Endodermal cell (in vitro differentiated cells): ENCODE data around the gene KHSRP. TPM values are rescaled to one million over a fixed set of nuclear protein-coding genes. Genes with fewer than 3 reads are reported as not detected.

Source experiments
- DNase-seq: peaks from one replicate; pipeline ENCODE4 v3.0.0-alpha.2; 2017
- H3K27ac ChIP-seq: 2 replicates; pipeline ENCODE4 v1.5.1; 2013; ENCODE audit warnings: mild to moderate bottlenecking, low read depth, low read length, moderate library complexity
- H3K27me3 ChIP-seq: 2 replicates; pipeline ENCODE4 v1.6.1; 2013; ENCODE audit warnings: mild to moderate bottlenecking, low read length, moderate library complexity; ENCODE audit not compliant: insufficient read depth, control insufficient read depth, poor library complexity, severe bottlenecking
- H3K36me3 ChIP-seq: 2 replicates; pipeline ENCODE4 v1.7.0; 2013; ENCODE audit warnings: mild to moderate bottlenecking, low read length, moderate library complexity; ENCODE audit not compliant: control insufficient read depth, insufficient read depth
- H3K4me1 ChIP-seq: one replicate; pipeline ENCODE4 v1.7.0; 2013; ENCODE audit warnings: low read length; ENCODE audit not compliant: control insufficient read depth, insufficient read depth
- H3K4me3 ChIP-seq: 2 replicates; pipeline ENCODE4 v1.5.1; 2013; ENCODE audit warnings: mild to moderate bottlenecking, low read length, moderate library complexity
- H3K9ac ChIP-seq: 2 replicates; pipeline ENCODE4 v1.6.1; 2013; ENCODE audit warnings: mild to moderate bottlenecking, low read length, moderate library complexity; ENCODE audit not compliant: poor library complexity, severe bottlenecking; ENCODE audit errors: extremely low read depth
- H3K9me3 ChIP-seq: 2 replicates; pipeline ENCODE4 v1.6.1; 2013; ENCODE audit warnings: mild to moderate bottlenecking, low read length, moderate library complexity; ENCODE audit not compliant: control insufficient read depth
- H3K27ac Mint-ChIP-seq: 2 replicates; pipeline ENCODE4 v1.8.0; 2020; ENCODE audit warnings: mixed read lengths
- H3K27me3 Mint-ChIP-seq: 2 replicates; pipeline ENCODE4 v1.8.0; 2021; ENCODE audit warnings: mild to moderate bottlenecking, mixed read lengths; ENCODE audit not compliant: insufficient read depth
- H3K36me3 Mint-ChIP-seq: 2 replicates; pipeline ENCODE4 v1.8.0; 2020; ENCODE audit warnings: low read depth, mixed read lengths
- H3K4me1 Mint-ChIP-seq: 2 replicates; pipeline ENCODE4 v1.8.0; 2020; ENCODE audit warnings: mixed read lengths
- H3K4me3 Mint-ChIP-seq: 2 replicates; pipeline ENCODE4 v1.8.0; 2020; ENCODE audit warnings: mild to moderate bottlenecking, moderate library complexity, mixed read lengths
- H3K9me3 Mint-ChIP-seq: 2 replicates; pipeline ENCODE4 v1.8.0; 2020; ENCODE audit warnings: mild to moderate bottlenecking, mixed read lengths
- WGBS, 2 experiments: methylation state at CpG; one replicate each; pipeline versions ENCODE4 v1.1.5 to v1.1.7; 2013; ENCODE audit warnings: missing lambda C conversion rate in 2 of 2, mixed read lengths in 1 of 2; ENCODE audit not compliant: insufficient coverage in 1 of 2, insufficient read length in 1 of 2; 5-methylcytosine and 5-hydroxymethylcytosine counted together
- long read RNA-seq, 4 experiments: library from polyadenylated mRNA in 2 of 4; library from RNA in 1 of 4; library from capped mRNA in 1 of 4; stranded (forward) in 3 of 4; unstranded in 1 of 4; transcript quantifications; one replicate each; pipeline ENCODE4 v2.0.0, GENCODE V29; 2020 to 2021; ENCODE audit warnings: inconsistent platforms in 1 of 4
- polyA plus RNA-seq, 2 experiments: library from polyadenylated mRNA; stranded (reverse); fragments of 50-300 nt; gene quantifications; one replicate each; pipeline ENCODE4 v1.2.3, GENCODE V29; 2013
- total RNA-seq, 2 donors: library from RNA; stranded (reverse); fragmentation: NEBNext Ultra II Directional in 1 of 2; extraction: Animal tissue kit (Norgen Biotek cat#: 25700) in 1 of 2; gene quantifications; 2 replicates in 1 of 2; 3 replicates in 1 of 2; pipeline ENCODE4 v1.2.1, GENCODE V29; 2021
- TF ChIP-seq, protein P1 (sequence below): fragments of 200-600 bp; sonication (generic); conservative IDR thresholded peaks from 2 replicates; pipeline ENCODE4 v1.5.0; 2021; ENCODE audit warnings: antibody characterized with exemption, mild to moderate bottlenecking

The KHSRP gene, protein sequence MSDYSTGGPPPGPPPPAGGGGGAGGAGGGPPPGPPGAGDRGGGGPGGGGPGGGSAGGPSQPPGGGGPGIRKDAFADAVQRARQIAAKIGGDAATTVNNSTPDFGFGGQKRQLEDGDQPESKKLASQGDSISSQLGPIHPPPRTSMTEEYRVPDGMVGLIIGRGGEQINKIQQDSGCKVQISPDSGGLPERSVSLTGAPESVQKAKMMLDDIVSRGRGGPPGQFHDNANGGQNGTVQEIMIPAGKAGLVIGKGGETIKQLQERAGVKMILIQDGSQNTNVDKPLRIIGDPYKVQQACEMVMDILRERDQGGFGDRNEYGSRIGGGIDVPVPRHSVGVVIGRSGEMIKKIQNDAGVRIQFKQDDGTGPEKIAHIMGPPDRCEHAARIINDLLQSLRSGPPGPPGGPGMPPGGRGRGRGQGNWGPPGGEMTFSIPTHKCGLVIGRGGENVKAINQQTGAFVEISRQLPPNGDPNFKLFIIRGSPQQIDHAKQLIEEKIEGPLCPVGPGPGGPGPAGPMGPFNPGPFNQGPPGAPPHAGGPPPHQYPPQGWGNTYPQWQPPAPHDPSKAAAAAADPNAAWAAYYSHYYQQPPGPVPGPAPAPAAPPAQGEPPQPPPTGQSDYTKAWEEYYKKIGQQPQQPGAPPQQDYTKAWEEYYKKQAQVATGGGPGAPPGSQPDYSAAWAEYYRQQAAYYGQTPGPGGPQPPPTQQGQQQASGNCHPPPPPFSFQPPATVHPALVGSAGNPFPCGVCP
- 100 to 1,000 TPM; 454 to 476 TPM for total RNA-seq
- 418 TPM for polyA plus RNA-seq (2013, experiment 1 of 2)
- polyA plus RNA-seq (2013, experiment 2 of 2): 377 TPM
- long read RNA-seq, experiment 1, partial matches to known transcripts: 91 of 115 reads
- long read RNA-seq, experiment 1, other reads (novel, unspliced or antisense): 19 of 115 reads
- long read RNA-seq, experiment 2, partial matches to known transcripts: 70 of 103 reads
- long read RNA-seq, experiment 2, other reads (novel, unspliced or antisense): 24 of 103 reads
- long read RNA-seq, experiment 3, partial matches to known transcripts: 5 of 24 reads
- long read RNA-seq, experiment 3, other reads (novel, unspliced or antisense): 13 of 24 reads
- long read RNA-seq, experiment 4, partial matches to known transcripts: 3 of 3 reads
- long read RNA-seq, experiment 4, other reads (novel, unspliced or antisense): 0 of 3 reads

DNA sequence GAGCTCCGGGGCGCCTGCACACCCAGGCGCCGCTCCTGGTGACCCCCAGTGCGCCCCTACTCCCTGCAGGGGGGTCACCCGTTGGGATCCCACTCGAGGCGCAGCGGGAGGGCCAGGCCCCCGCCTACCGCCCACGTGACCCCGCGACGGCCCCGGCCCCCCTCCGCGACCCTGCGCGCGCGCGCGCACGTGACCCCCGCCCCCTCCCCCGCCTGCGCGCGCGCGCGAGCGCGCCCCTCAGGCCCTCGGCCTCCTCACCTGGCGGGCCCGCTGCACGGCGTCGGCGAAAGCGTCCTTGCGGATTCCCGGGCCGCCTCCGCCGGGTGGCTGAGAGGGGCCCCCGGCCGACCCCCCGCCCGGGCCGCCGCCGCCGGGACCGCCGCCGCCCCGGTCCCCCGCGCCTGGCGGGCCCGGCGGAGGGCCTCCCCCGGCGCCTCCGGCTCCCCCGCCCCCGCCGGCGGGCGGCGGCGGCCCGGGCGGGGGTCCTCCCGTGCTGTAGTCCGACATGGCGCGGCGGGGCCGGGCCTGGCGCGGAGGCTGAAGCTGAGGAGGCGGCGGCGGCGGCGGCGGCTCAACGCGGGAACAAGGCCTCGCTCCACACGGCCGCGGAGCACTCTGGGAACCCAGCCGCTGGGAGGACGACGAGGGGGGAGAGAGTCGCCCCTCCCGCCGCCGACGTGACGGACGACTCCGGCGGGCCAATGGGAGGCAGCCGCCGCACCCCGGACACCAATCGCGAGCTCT is at the start of gene KHSRP:
KHSRP (minus strand) TSS at position 617 of the 744 bp plus-strand sequence; CDS start at position 507, 110 bp downstream.
- Mint-ChIP-seq H3K27ac (peak within 1 kb of the TSS; percentile 91), H3K4me3 (peak within 1 kb of the TSS; percentile 89), H3K4me1 (peaks cover 16% of the 10 kb centered on the region), H3K9me3 (peaks cover 11% of the 10 kb centered on the region), H3K36me3 (peaks cover 40% of the 10 kb centered on the region), H3K27me3 (peaks cover 6% of the 10 kb centered on the region)
- peak within 1 kb of the TSS; percentile 87 for H3K9ac ChIP-seq
- peaks cover 38% of the 10 kb centered on the region for H3K36me3 ChIP-seq
- WGBS, 2 experiments: 0% methylated on average over 14 to 104 of the region's 114 CpGs
- no peaks in the 10 kb centered on the region for H3K4me1 ChIP-seq
- peak within 1 kb of the TSS; percentile 93 for H3K4me3 ChIP-seq
- peaks cover 3% of the 10 kb centered on the region for H3K27me3 ChIP-seq
- no peak for DNase-seq
- H3K9me3 ChIP-seq: peaks cover 6% of the 10 kb centered on the region
- TF ChIP-seq, protein P1, sequence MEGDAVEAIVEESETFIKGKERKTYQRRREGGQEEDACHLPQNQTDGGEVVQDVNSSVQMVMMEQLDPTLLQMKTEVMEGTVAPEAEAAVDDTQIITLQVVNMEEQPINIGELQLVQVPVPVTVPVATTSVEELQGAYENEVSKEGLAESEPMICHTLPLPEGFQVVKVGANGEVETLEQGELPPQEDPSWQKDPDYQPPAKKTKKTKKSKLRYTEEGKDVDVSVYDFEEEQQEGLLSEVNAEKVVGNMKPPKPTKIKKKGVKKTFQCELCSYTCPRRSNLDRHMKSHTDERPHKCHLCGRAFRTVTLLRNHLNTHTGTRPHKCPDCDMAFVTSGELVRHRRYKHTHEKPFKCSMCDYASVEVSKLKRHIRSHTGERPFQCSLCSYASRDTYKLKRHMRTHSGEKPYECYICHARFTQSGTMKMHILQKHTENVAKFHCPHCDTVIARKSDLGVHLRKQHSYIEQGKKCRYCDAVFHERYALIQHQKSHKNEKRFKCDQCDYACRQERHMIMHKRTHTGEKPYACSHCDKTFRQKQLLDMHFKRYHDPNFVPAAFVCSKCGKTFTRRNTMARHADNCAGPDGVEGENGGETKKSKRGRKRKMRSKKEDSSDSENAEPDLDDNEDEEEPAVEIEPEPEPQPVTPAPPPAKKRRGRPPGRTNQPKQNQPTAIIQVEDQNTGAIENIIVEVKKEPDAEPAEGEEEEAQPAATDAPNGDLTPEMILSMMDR: no peak
- peak within 1 kb of the TSS; percentile 62 for H3K27ac ChIP-seq

GRCh38 chr19:6473647-6474046 is 49.0 kb upstream of the KHSRP start:
- Histone ChIP-seq H3K36me3 (no peaks in the 10 kb centered on the region), H3K4me1 (no peaks in the 10 kb centered on the region), H3K27me3 (peaks cover 17% of the 10 kb centered on the region), H3K27ac (no peak overlapping the region), H3K4me3 (no peak overlapping the region), H3K9me3 (no peaks in the 10 kb centered on the region), H3K9ac (no peak overlapping the region)
- H3K27ac Mint-ChIP-seq: no peak overlapping the region
- H3K27me3 Mint-ChIP-seq: peaks cover 22% of the 10 kb centered on the region
- no peak overlapping the region for H3K4me3 Mint-ChIP-seq
- TF ChIP-seq, protein P1: no peak
- peak; percentile 60 for DNase-seq
- H3K36me3 Mint-ChIP-seq: peaks cover 9% of the 10 kb centered on the region
- peaks cover 16% of the 10 kb centered on the region for H3K4me1 Mint-ChIP-seq
- 73 to 76% methylated on average over 3 to 6 of the region's 9 CpGs for WGBS, 2 experiments
- no peaks in the 10 kb centered on the region for H3K9me3 Mint-ChIP-seq
